Islet precursor cell (in vitro differentiated cells): ENCODE results near the gene MBNL1.
"Not testable (repeated sequence)": the region's sequence is repeated elsewhere in the genome, so short reads cannot be mapped to it uniquely, and the experiment has no call there.

Experiments
- DNase-seq: peaks from one replicate; pipeline ENCODE4 v3.0.0-alpha.2; 2018

MBNL1 gene

DNA sequence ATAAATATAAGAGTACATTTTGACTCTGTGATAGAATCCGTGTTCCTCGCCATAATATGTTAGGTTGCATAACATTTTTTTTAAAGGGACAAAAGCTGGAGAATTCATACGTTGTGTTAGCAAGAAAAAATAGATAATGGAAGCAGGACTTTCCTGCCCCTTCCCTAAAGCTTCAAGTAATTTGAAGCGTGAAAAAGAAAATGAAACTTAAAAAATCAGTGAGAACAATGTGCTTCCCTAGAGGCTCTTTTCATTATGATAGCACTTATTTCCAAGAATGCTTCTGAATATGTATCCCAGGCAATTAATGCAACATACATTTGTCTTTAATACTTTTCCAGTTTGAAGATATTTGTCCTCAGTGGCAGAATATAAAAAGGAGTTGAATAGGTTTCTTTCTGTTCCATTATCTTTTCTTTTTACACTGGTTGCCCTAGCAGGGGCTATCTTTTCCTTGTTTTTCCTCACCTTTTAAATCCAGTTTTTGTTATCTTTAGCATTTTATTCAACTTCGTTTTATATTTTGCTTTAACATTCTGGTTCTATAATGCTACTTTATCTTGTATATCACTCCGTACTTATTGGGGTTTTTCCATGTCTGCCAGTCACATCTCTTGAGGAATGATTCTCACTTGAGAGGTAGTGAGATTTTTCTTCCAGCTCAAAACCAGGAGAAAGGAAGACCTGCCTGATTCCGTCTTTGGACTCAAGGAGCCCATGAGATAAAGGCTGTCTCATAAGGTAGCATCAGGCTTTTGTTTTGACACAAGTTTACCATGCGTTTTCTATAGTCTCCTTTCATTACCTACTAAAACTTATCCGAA is 113.8 kb downstream of the MBNL1 start:
- DNase-seq = no peak

DNA sequence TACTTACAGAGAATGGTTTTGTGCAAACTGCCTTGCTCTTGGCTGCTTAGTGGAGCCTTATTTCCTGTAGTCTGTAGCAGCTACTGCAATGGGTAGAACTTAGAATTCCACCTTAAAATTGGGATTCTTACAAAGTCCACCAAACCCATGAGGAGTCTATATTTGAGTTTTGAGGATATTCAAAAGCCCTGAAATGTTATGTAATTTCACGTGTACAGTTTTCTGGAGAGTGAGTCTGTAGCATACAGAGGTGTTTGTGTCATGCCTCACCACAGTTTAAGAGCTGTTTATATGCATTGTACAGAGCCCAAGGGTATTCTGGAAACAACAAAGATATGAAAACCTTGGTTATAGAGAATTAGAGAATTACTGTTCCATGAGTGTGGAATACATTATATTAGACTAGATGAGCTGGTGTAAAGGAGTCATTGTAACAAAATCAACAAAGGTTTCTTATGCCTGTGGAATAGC is 114.4 kb downstream of the MBNL1 start:
- no peak for DNase-seq

DNA sequence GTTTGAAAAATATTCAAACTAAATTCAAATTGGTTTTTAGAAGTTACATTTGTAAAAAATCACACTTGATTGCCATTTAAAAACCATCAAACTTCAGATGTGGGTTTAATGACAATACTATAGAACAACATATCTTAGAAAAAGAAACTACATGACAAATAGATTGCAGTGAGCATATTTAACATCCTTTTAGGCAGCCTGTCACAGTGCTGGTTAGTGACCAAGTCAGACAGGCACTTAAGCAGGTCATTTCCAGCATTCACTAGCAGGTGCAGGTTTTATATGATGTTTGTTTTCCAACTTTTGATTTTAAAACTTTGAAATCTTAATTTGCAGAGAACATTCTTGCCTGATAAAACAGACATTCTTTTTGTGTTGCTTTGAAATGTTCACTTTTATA is 115.7 kb downstream of the MBNL1 start:
- DNase-seq = no peak

DNA sequence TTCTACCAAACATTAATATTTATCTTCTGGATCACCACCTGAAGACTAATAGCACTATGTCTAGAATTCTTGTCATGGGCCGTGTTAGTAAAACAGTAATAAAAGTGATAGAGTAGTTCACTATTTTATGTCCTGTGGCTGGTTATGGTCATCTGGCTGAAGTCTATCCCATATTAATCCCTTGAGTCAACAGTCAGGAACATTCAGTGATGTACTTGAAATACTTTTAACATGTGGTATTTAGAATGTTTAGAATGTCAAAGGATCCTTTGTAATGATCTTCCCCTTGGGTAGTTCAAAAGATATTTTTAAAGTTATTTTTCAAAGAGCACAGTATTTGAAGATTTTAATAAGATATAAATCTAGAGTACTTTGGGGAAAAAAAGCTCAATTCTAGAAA is 117.0 kb downstream of the MBNL1 start:
- DNase-seq = no peak

DNA sequence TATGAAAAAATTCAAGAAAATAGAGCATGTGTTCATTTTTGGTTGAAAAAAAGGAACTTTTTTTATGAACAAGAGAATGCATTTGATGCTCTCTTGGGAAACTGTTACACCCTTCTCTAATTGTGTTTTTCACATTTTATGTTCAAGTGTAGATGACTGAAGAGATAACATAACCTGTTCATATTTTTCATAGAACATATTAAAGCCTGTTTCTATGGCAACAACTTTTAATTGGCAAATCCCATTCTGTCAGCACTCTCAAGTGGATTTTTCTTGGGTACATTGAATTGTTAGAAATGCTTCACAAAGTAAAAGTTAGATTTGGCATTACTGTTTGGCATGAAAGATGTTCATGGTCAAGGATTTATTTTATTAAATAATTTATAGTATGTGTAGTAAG is 117.5 kb downstream of the MBNL1 start:
- no peak for DNase-seq

DNA sequence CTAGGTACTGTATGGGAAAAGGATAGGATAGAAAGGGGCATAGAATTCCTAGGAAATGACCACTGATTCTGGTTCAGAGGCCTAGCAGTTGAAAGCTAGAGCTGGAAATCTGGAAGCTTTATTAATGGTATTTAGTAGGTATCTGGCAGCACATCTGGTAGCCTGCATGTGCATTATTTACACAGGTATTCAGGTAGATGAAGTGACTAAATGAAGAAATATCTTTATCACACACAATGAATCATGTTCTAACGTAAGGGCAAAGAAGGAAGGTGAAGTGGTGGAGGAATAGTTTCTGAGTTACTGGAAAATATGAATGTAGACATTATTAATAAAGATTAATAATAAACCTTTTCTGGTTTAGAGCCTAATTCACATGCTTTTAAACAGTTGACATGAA is 119.9 kb downstream of the MBNL1 start:
- no peak for DNase-seq

DNA sequence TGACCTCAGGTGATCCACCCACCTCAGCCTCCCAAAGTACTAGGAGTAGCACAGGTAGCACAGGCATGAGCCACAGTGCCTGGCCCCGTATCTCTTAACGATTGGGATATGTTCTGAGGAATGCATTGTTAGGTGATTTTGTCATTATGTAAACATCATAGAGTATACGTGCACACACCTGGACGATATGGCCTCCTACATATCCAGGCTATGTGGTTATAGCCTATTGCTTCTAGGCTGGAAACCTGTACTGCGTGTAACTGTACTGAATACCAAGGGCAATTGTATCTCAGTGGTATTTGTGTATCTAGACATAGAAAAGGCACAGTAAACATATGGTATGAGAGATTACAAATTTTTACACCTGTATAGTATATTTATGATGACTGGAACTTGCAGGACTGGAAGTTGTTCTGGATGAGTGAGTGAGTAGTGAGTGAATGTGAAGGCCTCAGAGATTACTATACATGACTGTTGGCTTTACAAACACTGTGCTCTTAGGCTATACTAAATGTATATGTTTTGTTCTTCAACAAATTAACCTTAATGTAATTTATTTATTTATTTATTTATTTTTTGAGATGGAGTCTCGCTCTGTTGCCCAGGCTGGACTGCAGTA is 120.7 kb downstream of the MBNL1 start:
- DNase-seq = no peak

DNA sequence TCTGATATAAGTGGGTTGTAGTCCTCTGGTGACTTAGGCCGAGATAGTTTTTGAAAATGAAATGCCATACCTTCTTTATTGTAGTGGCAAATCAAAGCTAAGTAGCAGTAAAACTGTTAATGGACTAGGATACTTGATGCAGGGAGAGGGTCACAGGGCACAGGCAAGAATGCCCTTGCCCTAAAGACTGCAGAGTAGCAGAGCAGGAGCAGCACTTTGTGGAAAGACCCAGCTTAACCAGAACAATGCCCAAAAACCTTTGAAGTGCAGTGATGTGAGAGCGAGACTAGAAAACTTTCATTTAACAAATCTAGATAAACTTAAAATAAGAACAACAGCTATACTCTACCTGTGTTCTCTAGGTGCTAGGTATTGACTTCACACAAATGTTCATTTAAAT is 121.9 kb downstream of the MBNL1 start:
- DNase-seq = no peak

DNA sequence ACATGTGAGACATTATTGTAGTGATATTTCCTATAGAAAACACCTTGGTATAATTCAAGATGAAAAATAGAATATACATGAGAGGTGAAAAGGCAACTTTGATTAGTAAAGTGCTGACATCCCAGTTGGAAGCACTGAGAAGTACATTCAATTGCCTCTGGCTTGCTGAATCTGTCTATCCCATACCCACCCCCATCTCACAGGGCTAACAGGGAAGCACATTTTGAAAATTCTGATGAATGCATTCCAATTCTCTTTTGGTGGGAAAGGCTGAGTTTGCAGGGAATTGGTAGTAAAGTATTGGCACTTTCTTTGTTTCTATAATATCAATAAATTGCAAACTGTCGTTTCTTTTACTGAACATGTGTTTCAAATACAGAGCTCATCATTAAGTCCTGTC is 122.9 kb downstream of the MBNL1 start:
- no peak for DNase-seq

DNA sequence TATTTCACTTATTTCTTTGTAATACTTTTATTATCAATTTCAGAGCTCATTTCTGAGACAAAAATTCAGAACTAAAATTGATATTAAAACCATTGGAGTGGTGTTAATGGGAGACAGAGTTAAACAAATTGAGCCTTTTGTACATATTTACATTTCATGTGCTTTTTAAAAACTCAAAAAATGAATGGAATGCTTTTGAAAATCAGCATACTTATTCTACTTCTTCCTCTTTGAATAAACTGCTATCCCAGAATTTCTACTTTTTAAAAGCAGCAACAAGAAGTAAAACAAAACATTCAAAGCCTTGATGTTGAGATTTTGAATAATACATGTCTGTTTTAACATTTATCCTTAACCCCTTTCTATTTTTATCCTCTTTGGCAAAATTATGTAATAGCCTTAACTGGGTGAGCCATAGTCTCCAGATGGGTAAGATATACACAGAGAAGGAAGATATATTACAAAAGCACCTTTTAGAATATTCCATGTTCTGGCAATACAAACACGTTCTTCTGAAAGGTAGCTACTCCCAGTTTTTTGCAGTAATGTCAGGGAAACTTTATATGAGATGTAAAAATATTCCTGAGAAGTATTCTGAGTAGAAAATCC is 123.6 kb downstream of the MBNL1 start:
- DNase-seq = no peak

DNA sequence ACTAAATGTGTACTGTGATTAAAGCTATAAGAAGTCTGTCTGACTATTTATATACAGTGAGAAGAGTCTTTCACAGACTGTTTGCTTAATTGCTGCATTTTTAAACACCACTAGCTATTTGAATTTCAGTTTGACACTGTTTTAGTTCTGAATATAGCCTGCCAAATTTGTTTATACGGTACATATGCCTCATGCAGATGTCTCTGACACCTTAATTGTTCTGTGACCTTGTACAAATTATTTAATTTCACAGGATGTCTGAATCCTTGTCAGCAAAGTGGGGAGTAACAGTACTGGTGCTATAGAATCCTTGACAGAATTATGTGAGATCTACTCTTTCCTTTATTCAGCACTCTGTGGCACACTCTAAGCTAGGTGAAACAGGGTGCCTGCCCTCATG is 125.5 kb downstream of the MBNL1 start:
- no peak for DNase-seq

DNA sequence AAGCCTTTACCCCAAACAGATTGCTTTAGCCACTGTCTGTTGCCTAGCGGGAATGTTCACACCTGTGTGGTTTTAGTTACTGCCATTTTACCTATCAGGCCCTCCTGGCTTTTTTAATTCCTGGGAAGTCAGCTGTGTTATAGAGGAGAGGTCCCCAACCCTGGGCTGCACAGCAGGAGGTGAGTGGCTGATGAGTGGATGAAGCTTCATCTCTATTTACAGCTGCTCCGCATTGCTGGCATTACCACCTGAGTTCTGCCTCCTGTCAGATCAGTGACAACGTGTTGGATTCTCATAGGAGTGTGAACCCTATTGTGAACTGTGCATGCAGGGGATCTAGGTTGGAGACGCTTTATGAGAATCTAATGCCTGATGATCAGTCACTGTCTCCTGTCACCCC is 127.0 kb downstream of the MBNL1 start:
- DNase-seq = no peak

DNA sequence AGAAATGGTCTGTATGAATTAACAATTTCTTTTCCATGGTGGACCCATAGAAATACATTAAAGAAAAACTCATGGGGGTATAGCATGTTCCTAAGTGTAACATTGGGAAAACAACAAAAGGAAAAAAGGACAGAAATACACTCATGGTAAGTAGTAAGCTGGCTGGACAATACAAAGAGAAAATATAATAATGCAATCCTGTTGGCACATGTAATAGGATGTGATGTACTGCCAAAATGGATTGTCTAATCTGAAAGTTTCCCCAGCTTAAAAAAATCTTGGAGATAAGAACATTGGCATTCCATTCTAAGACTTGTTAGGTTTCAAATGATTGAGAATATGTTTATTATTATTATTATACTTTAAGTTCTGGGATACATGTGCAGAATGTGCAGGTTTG is 128.1 kb downstream of the MBNL1 start:
- DNase-seq = no peak

DNA sequence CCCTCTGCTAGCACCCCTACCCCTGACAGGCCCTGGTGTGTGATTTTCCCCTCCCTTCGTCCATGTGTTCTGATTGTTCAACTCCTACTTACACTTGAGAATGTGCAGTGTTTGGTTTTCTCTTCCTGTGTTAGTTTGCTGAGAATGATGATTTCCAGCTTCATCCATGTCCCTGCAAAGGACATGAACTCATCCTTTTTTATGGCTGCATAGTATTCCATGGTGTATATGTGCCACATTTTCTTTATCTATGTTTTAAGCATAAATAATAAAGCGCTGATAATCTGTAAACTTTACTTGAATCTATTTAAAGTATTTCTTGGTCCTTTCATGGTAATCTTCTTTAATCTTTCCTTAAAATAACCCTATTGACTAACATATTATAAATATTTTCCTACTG is 128.6 kb downstream of the MBNL1 start:
- not testable (repeated sequence) for DNase-seq

DNA sequence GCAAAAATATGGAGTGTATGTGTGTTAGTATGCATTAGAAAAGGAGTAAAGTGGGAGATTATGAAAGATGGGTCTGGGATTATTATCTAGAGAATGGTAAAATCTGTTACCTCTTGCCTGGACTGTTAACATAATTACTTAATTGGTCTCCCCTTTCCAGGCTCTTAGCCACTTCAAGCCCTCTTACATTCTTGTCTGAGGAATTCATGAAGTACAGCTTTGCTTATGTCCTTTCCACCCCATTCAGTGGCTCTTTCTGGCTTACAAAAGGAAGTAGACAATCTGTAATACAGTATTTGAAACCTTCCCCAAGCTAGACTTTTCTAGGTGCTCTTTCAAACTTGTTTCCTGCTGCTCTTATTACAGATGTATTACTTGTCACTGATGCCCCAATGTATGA is 129.8 kb downstream of the MBNL1 start:
- no peak for DNase-seq

DNA sequence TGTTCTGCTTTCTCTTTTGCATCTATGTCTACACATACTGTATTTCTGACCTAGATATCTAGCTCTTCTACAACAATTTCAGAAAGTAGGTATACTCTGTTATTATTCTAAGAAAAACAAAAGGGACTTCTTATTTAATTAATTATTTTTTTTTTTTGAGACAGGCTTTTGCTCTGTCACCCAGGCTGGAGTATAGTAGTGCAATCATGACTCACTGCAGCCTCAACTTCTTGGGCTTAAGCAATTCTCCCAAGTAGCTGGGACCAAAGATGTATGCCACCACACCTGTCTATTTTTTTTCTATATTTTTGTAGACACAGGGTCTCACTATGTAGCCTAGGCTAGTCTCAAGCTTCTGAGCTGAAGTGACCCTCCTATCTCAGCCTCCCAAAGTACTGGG is 130.6 kb downstream of the MBNL1 start:
- DNase-seq = no peak

DNA sequence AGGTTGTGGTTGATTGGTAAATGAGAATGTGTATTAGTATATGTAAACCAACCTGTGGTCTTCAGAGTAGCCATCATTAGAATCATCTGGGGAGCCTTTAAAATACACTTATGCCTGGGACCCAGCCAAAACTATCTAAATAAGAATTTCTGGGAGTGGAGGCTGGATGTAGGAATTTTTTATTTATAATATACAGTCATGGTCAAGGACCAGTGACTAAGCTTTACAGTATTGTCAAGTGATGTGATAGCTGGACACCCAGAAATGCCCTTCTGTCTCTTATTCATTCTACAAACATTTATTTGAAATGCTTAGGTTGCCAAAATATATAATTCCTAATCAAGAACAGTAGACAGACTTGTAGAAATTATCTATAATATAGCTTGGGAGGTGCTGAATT is 132.2 kb downstream of the MBNL1 start:
- DNase-seq = no peak

DNA sequence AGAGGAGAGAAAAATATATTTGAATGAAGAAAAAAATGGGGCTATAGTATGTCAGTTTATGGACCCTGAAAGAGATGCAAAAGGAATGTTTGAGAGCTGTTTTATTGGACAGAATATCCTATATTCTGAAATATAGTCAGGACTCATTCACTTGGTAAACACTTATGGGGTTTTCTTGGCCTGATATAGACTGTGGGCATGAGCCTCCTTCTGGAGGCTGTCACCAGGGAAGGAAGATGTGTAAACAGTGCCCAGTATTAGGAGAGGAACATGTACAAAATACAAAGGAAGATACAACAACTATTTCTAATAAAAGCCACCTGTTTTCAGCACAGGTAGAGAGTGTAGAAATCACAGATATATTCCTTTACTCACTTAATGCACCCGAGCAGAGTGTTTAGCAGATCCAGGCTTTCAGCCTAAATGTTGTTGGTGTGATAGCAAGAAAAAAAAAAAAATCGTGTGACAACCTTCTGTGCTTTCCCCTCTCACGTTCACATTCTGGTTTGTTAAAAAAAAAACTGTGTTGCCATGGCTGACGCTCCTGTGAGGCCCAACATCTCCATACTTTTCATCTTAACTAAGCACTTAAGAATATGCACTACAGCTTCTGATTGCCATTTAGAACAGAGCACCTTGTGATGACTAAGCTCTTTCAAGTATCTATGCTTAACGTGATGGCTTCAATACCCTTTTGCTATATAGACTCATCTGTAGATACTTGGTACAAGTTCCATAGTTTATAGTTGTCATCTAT is 134.1 kb downstream of the MBNL1 start:
- peak; percentile 63 for DNase-seq

DNA sequence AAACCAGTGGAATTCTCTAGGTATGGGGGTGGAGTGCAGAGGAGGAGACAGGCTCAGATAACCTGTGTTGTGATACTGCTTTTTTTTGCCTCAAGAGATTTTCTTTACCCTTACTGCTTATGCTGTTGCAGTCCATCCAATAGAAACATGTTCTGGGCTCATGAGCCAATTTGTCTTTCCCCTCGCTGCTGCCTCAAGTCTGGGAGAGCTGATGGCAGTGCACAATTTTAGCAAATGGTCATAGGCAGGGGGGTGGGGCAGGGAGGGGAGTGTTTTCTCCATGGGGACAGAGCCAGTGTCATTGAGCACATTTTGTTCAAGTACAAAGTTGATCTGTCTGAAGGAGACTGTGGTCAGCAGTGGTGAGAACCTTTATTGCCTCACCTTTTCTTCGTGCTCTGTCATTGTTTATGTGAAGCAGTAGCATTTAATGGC is 134.9 kb downstream of the MBNL1 start:
- peak; percentile 77 for DNase-seq

DNA sequence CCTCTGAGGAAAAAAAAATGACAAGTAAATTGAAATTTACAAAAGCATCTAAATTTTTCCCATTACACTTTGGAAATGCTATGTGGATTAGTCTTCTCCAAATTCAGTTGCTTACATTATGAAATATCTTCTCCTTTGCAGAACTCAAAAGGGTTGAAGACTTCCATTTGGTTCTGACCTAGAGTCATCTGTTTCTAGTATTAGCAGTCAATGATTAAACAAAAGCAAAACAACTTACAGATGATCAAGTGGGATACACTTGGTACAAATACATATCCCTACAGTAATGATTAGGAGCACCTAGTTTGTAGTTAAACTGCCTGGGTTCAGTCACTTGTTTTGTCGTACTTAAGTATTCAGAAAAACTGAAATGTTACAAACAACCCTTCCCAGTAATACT is 136.2 kb downstream of the MBNL1 start:
- DNase-seq = no peak

DNA sequence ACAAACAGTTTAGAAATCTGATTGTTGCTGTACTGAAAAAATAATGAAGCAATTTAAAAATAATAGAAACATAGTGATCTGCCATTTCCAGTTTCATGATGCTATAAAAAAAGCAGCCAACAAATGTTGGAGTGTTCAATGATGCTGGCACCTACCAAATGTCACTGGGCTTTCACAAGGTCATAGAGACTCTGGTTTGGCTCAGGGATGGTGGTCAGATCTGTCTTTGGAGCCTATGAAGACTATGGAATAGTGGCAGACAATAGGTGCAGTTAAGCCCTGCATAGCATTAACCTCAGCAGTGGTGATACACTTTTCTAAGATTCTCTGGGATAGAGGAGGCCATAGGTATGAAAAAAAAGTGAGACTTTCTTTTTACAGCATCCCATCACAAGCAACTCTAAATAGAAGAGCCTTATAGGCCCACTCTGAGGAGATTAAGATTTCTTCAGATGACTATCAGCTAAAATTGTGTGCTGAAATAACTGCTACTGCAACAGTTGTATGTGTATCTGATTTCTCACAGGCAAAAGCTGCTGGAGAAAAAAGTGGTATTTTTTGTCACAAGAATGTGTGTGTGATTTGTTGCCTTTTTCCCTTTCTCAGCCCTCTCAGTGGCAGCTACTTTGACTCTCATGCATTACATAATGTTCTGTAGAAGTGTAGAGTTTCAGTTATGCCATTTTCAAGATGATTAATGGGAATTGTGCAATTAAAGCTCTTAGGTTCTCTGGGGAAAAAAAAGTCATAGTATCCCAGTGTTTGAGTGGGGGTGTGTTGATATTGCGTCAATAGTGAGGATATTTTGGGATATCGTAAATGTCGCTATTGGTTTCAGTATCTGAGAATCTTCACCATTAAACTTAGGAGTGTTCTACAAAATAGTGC is 137.4 kb downstream of the MBNL1 start:
- no peak for DNase-seq

DNA sequence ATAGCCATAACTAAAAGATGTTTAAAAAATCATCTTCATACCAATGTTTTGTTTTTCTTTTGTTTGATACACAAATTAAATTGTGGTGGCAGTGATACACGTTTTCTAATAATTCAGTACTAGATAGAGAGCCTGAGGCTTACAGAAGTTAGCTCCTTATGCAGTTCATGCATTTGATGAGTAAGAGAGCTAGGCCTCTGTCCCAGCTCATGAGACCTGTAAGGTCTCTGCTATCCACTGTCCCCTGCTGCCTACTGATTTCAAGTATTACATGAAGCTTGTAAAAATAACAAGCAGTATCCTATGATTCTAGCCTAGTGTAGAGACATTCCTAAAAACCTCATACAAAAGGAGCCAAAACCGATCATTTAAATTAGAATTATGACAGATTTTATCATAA is 144.5 kb downstream of the MBNL1 start:
- no peak for DNase-seq
